B cell (primary cell): ENCODE data around the gene MVD.

Experiments used
- EZH2 ChIP-seq: IDR thresholded peaks from 2 replicates; pipeline ENCODE4 v1.6.1; 2012; ENCODE audit warnings: borderline replicate concordance, low read depth, mild to moderate bottlenecking, moderate library complexity, low read length; ENCODE audit not compliant: insufficient read depth, poor library complexity, severe bottlenecking
- TF ChIP-seq, protein P1 (sequence below): fragments of 200-600 bp; IDR thresholded peaks from one replicate; pipeline ENCODE4 v1.8.0; 2022; ENCODE audit warnings: antibody characterized with exemption, mild to moderate bottlenecking

DNA sequence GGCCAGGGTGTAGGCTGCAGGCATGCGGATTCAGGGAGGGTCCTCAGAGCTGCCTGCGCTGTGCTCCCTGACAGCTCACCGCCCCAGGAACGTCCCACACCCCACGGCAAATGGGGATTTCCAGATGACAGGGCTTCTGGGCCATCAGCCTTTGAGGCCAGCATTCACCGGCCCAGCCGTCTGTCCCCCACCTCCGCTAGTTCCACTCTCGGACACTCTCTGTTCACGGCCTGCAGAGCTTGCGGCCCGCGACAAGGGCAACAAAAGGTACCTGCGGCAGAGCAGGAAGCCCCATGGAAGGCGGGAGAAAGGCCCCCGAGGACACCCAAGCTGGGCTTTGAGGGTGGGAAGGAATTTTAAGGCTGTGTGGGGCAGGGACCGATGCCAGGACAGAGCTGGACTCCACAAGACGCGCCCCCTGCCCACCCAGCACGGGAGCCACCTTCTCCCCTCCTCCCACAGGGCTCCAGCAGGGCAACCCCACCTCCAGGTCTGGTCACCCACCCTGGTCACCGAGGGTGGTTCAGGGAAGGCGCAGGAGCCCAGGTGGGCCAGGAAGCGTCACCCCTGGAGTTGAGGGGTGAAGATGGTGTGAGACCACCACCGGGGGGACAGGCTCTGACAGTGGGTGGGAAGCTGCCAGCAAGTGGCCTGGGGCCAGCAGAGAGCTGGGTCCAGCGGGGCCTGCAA lies 6.5 kb downstream of the MVD start:
- TF ChIP-seq, protein P1, sequence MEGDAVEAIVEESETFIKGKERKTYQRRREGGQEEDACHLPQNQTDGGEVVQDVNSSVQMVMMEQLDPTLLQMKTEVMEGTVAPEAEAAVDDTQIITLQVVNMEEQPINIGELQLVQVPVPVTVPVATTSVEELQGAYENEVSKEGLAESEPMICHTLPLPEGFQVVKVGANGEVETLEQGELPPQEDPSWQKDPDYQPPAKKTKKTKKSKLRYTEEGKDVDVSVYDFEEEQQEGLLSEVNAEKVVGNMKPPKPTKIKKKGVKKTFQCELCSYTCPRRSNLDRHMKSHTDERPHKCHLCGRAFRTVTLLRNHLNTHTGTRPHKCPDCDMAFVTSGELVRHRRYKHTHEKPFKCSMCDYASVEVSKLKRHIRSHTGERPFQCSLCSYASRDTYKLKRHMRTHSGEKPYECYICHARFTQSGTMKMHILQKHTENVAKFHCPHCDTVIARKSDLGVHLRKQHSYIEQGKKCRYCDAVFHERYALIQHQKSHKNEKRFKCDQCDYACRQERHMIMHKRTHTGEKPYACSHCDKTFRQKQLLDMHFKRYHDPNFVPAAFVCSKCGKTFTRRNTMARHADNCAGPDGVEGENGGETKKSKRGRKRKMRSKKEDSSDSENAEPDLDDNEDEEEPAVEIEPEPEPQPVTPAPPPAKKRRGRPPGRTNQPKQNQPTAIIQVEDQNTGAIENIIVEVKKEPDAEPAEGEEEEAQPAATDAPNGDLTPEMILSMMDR = no peak
- TF ChIP-seq EZH2 = no peak
